Heart right ventricle (tissue), 16 donors: ENCODE data around the gene NAPEPLD. TPM values are rescaled to one million over a fixed set of nuclear protein-coding genes. Genes with fewer than 3 reads are reported as not detected.

Experiments
- ATAC-seq, 8 donors: fragments of 200-7000 bp; cut with Tn5 transposase; one replicate each; pipeline ENCODE4 v1.9.1; 2020; ENCODE audit warnings: mild to moderate bottlenecking in 8 of 8, moderate library complexity in 8 of 8, moderate number of reproducible peaks in 1 of 8
- DNase-seq, 2 donors: peaks; one replicate each; pipeline ENCODE4 v3.0.0-alpha.2; 2020
- H3K27ac ChIP-seq, 10 donors: fragments of 200-600 bp; sonication (generic) in 2 of 10; one replicate each; pipeline versions ENCODE4 v1.5.0 to v1.8.0; 2020 to 2022; ENCODE audit warnings: mild to moderate bottlenecking in 3 of 10
- H3K27me3 ChIP-seq, 7 donors: fragments of 200-600 bp; one replicate each; pipeline ENCODE4 v1.8.0; 2021 to 2022; ENCODE audit warnings: mild to moderate bottlenecking in 2 of 7
- H3K36me3 ChIP-seq, 9 donors: fragments of 200-600 bp; sonication (generic) in 1 of 9; one replicate each; pipeline versions ENCODE4 v1.5.0 to v1.8.0; 2020 to 2022; ENCODE audit warnings: mild to moderate bottlenecking in 2 of 9
- H3K4me1 ChIP-seq, 9 donors: fragments of 200-600 bp; sonication (generic) in 1 of 9; one replicate each; pipeline versions ENCODE4 v1.5.0 to v1.8.0; 2020 to 2022; ENCODE audit warnings: mild to moderate bottlenecking in 4 of 9
- H3K4me3 ChIP-seq, 10 donors: fragments of 200-600 bp; sonication (generic) in 2 of 10; one replicate each; pipeline versions ENCODE4 v1.5.0 to v1.8.0; 2020 to 2022; ENCODE audit warnings: mild to moderate bottlenecking in 7 of 10, moderate library complexity in 2 of 10
- H3K9me3 ChIP-seq, 11 donors: fragments of 200-600 bp in 10 of 11; sonication (generic) in 2 of 11; one replicate each; pipeline versions ENCODE4 v1.5.0 to v1.8.0; 2013 to 2022; ENCODE audit warnings: mild to moderate bottlenecking in 2 of 11, control low read depth in 1 of 11, moderate library complexity in 1 of 11
- WGBS, 2 donors: extraction: QIAGEN DNeasy Blood & Tissue Kit; methylation state at CpG; one replicate each; pipeline ENCODE4 v1.1.7; 2013; ENCODE audit warnings: inconsistent platforms in 1 of 2; 5-methylcytosine and 5-hydroxymethylcytosine counted together
- intact Hi-C, 10 donors: fragments of 100-400 bp; cut with DNase I; formaldehyde crosslinking; loops; one replicate each; pipeline versions ENCODE4 v1.11.1 to v1.14.2; 2022
- polyA plus RNA-seq, 2 donors: library from polyadenylated mRNA; stranded (reverse); fragments of 200-250 nt; gene quantifications; one replicate each; pipeline ENCODE4 v1.2.3, GENCODE V29; 2013
- total RNA-seq, 10 donors: library from RNA; stranded (reverse); fragmentation: NEBNext Ultra II Directional in 3 of 10; extraction: Animal tissue kit (Norgen Biotek cat#: 25700) in 3 of 10; gene quantifications; one replicate each; pipeline versions ENCODE4 v1.2.1 to v1.2.4, GENCODE V29; 2021 to 2023
- TF ChIP-seq, protein P1 (sequence below), 9 donors: fragments of 200-600 bp; sonication (generic) in 2 of 9; IDR thresholded peaks; one replicate each; pipeline versions ENCODE4 v1.5.0 to v1.8.0; 2021 to 2022; ENCODE audit warnings: antibody characterized with exemption in 9 of 9, mild to moderate bottlenecking in 5 of 9, moderate library complexity in 1 of 9
- donor health status: Arrhythmogenic right ventricular cardiomyopathy.
- donor health status: ischemic (EF 13 %, LVEDD 7.1; RV severe dilation, severe dysfunction).
- donor health status: healthy with polysubstance abuse.
- donor health status: DM: no; HTN: yes; CAD: no.
- donor health status: DM: no; HTN: no; CAD: no.
- donor health status: ischemic (EF 25% LVEDD 6.9; RV normal size, moderate dysfunction).
- donor health status: ischemic (EF 25% LVEDD 5.7; RV mildly dilated, moderate dysfunction).
- donor health status: healthy.
- donor health status: DM: yes; HTN: yes; CAD: no.
- donor health status: Ischemic cardiomyopathy.
- donor health status: ischemic (EF 35%, LVEDD 5.7; RV mildly dilated, moderate dysfunction).
- donor health status: nonischemic (EF 11% LVEDD 7.7; RV severe dilation, severe dysfunction).
- donor health status: DM: yes; HTN: yes; CAD: no.
- donor health status: PGD.
- donor health status: ischemic (EF 29% LVEDD 5.4; RV normal size, mild dysfunction).
- donor health status: nonischemic (EF 23%, LVEDD 6.1; RV moderate dilation, normal function).

Gene NAPEPLD
- total and polyA plus RNA-seq, 12 donors: 2.1 to 11.6 (median 8.2) TPM

DNA sequence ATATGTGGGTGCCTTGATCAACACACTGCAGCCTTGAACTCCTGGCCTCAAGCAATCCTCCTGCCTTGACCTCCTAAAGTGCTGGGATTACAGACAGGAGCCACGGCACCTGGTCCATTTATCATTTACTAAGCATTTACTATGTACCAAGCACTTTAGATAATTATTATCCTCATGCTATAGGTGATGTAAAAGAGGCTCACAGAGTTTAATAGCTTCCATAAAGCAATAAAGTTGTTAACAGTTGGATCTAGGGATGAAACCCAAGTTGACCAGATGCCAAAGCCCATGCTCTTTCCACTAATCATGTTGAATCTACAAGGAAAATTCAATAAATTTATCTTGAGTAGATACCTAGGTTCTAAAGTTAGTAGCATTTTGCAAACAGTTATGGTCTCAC lies 5.0 kb downstream of the NAPEPLD start:
- H3K4me3 ChIP-seq: no peak overlapping the region
- TF ChIP-seq, protein P1, sequence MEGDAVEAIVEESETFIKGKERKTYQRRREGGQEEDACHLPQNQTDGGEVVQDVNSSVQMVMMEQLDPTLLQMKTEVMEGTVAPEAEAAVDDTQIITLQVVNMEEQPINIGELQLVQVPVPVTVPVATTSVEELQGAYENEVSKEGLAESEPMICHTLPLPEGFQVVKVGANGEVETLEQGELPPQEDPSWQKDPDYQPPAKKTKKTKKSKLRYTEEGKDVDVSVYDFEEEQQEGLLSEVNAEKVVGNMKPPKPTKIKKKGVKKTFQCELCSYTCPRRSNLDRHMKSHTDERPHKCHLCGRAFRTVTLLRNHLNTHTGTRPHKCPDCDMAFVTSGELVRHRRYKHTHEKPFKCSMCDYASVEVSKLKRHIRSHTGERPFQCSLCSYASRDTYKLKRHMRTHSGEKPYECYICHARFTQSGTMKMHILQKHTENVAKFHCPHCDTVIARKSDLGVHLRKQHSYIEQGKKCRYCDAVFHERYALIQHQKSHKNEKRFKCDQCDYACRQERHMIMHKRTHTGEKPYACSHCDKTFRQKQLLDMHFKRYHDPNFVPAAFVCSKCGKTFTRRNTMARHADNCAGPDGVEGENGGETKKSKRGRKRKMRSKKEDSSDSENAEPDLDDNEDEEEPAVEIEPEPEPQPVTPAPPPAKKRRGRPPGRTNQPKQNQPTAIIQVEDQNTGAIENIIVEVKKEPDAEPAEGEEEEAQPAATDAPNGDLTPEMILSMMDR (IDR thresholded peaks at IDR 0.05): no peak
- H3K4me1 ChIP-seq: peaks cover 0 to 24% (median 18%) of the 10 kb centered on the region in 9 donors
- no peaks in the 10 kb centered on the region for H3K27me3 ChIP-seq
- H3K9me3 ChIP-seq: no peaks in the 10 kb centered on the region
- intact Hi-C loops: loop anchor here in 1 of 10 donors (10.0 kb wide), 1 partner anchor 69 kb away; the partner anchor contains the start of genes ARMC10 and FBXL13
- ATAC-seq: no peak
- 93 to 96% methylated on average over 1 of the region's 1 CpG for WGBS, 2 donors
- no peaks in the 10 kb centered on the region for H3K36me3 ChIP-seq
- DNase-seq: no peak
- H3K27ac ChIP-seq: no peak overlapping the region

DNA sequence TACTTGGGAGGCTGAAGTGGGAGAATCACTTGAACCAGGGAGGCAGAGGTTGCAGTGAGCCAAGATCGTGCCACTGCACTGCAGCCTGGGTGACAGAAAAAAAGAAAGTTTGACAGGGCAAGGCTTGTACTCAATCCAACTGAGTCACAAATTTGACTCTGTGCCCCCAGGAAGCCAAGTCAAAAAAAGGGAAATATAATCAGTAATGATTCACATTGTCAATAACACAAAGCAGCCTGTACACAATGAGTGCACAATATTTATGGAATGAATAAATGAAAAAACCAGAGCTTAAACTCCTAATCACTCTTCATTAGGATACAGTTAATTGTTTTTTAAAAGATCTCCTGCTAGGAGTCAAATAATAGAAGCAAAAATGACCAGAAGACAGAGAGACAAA lies 6.4 kb downstream of the NAPEPLD start:
- Histone ChIP-seq H3K27ac (no peak overlapping the region), H3K9me3 (no peaks in the 10 kb centered on the region), H3K27me3 (no peaks in the 10 kb centered on the region), H3K4me1 (peaks cover 0 to 15% (median 7%) of the 10 kb centered on the region in 9 donors), H3K4me3 (no peak overlapping the region), H3K36me3 (no peaks in the 10 kb centered on the region)
- DNase-seq (no peak), ATAC-seq (no peak)
- intact Hi-C loops: loop anchor here in 1 of 10 donors (10.0 kb wide), 1 partner anchor 68 kb away; the partner anchor contains the start of genes ARMC10 and FBXL13
- whole genome bisulfite sequencing, 2 donors: 86 to 100% methylated on average over 1 of the region's 1 CpG
- TF ChIP-seq, protein P1 (IDR thresholded peaks at IDR 0.05): no peak

DNA sequence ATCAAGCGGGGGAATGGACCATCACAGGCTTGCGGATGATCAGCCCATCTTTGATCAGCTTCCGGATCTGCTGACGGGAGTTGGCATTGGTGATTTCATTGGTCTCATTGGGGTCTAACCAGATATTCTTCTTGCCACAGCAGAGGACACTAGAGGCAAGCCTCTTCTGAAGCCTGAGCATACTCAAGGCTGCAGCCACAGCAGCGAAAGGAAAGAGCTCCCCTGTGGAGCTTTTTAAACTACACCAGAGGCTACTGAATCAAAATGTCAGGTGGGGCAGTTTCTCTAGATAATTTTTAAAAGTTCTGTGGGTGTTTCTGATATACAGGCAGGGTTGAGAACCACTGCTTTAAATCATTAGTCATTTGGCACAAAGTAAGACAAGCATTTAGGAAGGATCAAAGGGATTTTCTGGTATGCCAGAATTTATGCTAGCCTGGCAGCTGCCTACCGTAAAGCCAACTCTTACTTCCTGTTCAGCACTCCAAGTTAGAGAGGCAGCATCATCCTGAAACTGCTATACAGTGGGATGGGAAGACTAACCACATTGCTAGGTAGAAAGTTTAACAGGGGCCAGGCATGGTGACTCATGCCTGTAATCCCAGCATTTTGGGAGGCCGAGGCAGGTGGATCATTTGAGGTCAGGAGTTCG lies 7.0 kb downstream of the NAPEPLD start:
- intact Hi-C loops: loop anchor here in 1 of 10 donors (10.0 kb wide), 1 partner anchor 67 kb away; the partner anchor contains the start of genes ARMC10 and FBXL13
- DNase-seq: no peak

DNA sequence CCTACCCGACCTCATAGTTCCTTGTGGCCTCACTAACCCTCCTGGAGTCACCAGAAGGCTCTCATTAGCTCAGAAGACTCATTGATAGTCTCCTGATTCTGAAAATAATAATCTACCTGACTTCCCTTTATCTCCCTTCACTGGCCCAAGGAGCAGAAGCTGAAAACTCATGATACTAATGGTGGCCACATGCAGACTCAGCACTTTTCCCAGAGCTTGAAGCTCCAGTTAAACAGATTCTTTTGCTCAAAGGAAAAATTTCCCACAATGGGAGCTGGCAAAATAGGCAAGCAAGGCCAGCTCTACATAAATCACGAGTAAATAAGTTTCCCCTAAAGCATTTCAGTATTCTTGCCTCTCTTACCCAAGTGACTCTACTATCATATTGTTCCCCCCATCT lies 8.2 kb downstream of the NAPEPLD start:
- intact Hi-C loops: loop anchor here in 1 of 10 donors (10.0 kb wide), 1 partner anchor 66 kb away; the partner anchor contains the start of genes ARMC10 and FBXL13

More for the DNA sequence above, 7.0 kb downstream of the NAPEPLD start:
- Histone ChIP-seq H3K4me3 (no peak overlapping the region), H3K27ac (no peak overlapping the region), H3K36me3 (no peaks in the 10 kb centered on the region), H3K27me3 (no peaks in the 10 kb centered on the region), H3K4me1 (peaks cover 0 to 9% (median 2%) of the 10 kb centered on the region in 9 donors), H3K9me3 (no peaks in the 10 kb centered on the region)
- whole genome bisulfite sequencing, 2 donors: 96% methylated on average over 8 of the region's 8 CpGs
- TF ChIP-seq, protein P1 (IDR thresholded peaks at IDR 0.05): no peak
- ATAC-seq: no peak

More for the DNA sequence above, 8.2 kb downstream of the NAPEPLD start:
- ATAC-seq: no peak
- TF ChIP-seq, protein P1 (IDR thresholded peaks at IDR 0.05): no peak
- no peaks in the 10 kb centered on the region for H3K27me3 ChIP-seq
- DNase-seq: no peak
- no peaks in the 10 kb centered on the region for H3K4me1 ChIP-seq
- H3K27ac ChIP-seq: no peak overlapping the region
- H3K36me3 ChIP-seq: no peaks in the 10 kb centered on the region
- H3K4me3 ChIP-seq: no peak overlapping the region
- WGBS, 2 donors: 89 to 97% methylated on average over 2 of the region's 2 CpGs
- H3K9me3 ChIP-seq: no peaks in the 10 kb centered on the region
